Activated CD8-positive, alpha-beta T cell treated with anti-CD3 and anti-CD28 coated beads for 36 hours (primary cell): Measurements from ENCODE around the gene FAM24B. TPM values are rescaled to one million over a fixed set of nuclear protein-coding genes. Genes with fewer than 3 reads are reported as not detected.

Experiments used
- ATAC-seq: fragments of 200-7000 bp; cut with Tn5 transposase; one replicate; pipeline ENCODE4 v1.10.0; 2021; ENCODE audit warnings: mild to moderate bottlenecking, moderate library complexity
- CTCF ChIA-PET: fragments of 350-600 bp; sonication (Branson Sonifier 250); formaldehyde crosslinking; loops from one replicate; lab custom pipeline; 2021; ENCODE audit warnings: antibody characterized with exemption; lab: Charles Lee
- POLR2A ChIA-PET: fragments of 350-600 bp; sonication (Branson Sonifier 250); formaldehyde crosslinking; loops from one replicate; lab custom pipeline; 2021; ENCODE audit warnings: antibody characterized with exemption; lab: Charles Lee
- DNase-seq: peaks from one replicate; pipeline ENCODE4 v3.0.0-alpha.2; 2020
- H3K27ac Mint-ChIP-seq: one replicate; pipeline ENCODE4 v1.8.0; 2021; ENCODE audit warnings: mild to moderate bottlenecking, mixed read lengths
- H3K27me3 Mint-ChIP-seq: one replicate; pipeline ENCODE4 v1.8.0; 2021; ENCODE audit warnings: mixed read lengths
- H3K36me3 Mint-ChIP-seq: one replicate; pipeline ENCODE4 v1.8.0; 2021; ENCODE audit warnings: low read depth, mixed read lengths
- H3K4me1 Mint-ChIP-seq: one replicate; pipeline ENCODE4 v1.8.0; 2021; ENCODE audit warnings: low read depth, mixed read lengths
- H3K4me3 Mint-ChIP-seq: one replicate; pipeline ENCODE4 v1.8.0; 2021; ENCODE audit warnings: mild to moderate bottlenecking, moderate library complexity, mixed read lengths
- H3K9me3 Mint-ChIP-seq: one replicate; pipeline ENCODE4 v1.8.0; 2021; ENCODE audit warnings: mixed read lengths
- intact Hi-C: fragments of 100-400 bp; cut with micrococcal nuclease; formaldehyde crosslinking; loops from one replicate; pipeline ENCODE4 v1.10.0; 2022
- total RNA-seq, 2 experiments: library from RNA; stranded (reverse); gene quantifications; one replicate each; pipeline ENCODE4 v1.2.3, GENCODE V29; 2021
- TF ChIP-seq, protein P1 (sequence below): fragments of 200-600 bp; IDR thresholded peaks from one replicate; pipeline ENCODE4 v1.8.0; 2022; ENCODE audit warnings: antibody characterized with exemption, mild to moderate bottlenecking

FAM24B gene
- total RNA-seq, 2 experiments from 2014 or later: 9.0 to 10.6 TPM

DNA sequence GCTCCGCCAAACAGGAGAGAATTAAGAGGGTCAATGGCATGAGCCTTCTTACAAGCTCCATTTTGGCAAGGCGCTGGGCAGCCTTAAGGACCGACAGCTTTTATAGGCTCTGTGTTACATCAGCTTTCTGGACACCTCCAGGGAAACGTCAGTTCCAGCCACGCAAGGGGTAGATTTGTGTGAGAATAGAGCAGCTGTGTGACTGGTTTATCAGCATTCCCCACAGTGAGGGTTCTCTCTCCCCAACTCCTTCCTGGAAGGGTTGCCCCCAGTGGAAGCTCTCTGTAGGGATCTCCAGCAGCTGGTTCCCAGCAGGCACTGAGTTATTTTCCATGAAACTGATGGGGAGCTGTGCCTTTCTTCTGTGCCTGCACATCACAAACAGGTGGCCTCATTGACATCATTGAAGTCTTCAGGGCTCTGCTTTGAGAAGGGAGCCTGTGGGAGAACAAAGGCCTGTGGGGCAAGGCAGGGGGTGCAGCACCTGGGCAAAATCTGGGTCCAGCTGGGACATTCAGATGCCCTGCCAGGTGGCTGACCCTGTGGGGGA, 33.5 kb downstream of the FAM24B start, which contains the start of gene CUZD1:
Gene CUZD1 (minus strand): TSS at position 75 of the 550 bp plus-strand sequence. CDS start 14 bp downstream, at position 61.
- TF ChIP-seq, protein P1, sequence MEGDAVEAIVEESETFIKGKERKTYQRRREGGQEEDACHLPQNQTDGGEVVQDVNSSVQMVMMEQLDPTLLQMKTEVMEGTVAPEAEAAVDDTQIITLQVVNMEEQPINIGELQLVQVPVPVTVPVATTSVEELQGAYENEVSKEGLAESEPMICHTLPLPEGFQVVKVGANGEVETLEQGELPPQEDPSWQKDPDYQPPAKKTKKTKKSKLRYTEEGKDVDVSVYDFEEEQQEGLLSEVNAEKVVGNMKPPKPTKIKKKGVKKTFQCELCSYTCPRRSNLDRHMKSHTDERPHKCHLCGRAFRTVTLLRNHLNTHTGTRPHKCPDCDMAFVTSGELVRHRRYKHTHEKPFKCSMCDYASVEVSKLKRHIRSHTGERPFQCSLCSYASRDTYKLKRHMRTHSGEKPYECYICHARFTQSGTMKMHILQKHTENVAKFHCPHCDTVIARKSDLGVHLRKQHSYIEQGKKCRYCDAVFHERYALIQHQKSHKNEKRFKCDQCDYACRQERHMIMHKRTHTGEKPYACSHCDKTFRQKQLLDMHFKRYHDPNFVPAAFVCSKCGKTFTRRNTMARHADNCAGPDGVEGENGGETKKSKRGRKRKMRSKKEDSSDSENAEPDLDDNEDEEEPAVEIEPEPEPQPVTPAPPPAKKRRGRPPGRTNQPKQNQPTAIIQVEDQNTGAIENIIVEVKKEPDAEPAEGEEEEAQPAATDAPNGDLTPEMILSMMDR: no peak
- DNase-seq (no peak), ATAC-seq (no peak)
- H3K9me3 Mint-ChIP-seq: peaks cover 3% of the 10 kb centered on the region
- no peak within 1 kb of the TSS for H3K27ac Mint-ChIP-seq
- H3K4me1 Mint-ChIP-seq: no peaks in the 10 kb centered on the region
- POLR2A ChIA-PET: no interaction called here
- CTCF ChIA-PET: no interaction called here
- no peaks in the 10 kb centered on the region for H3K27me3 Mint-ChIP-seq
- peaks cover 44% of the 10 kb centered on the region for H3K36me3 Mint-ChIP-seq
- intact Hi-C loops: no loop called here
- no peak within 1 kb of the TSS for H3K4me3 Mint-ChIP-seq

DNA sequence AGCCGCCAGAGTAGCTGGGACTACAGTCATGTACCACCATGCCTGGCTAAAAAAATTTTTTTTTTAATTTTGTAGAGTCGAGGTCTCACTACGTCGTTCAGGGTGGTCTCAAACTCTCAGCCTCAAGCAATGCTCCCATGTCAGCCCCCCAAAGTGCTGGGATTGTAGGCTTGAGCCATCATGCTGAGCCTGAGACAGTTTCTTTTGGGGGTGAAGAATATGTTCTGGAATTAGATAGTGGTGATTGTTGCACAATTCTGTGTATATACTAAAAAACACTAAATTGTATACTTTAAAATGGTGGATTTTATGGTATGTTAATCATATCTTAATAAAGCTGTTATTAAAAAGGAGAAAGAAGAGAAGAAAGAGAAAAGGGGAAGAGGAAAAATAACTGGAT, 35.2 kb downstream of the FAM24B start:
- Mint-ChIP-seq H3K36me3 (peaks cover 36% of the 10 kb centered on the region), H3K9me3 (peaks cover 3% of the 10 kb centered on the region), H3K27me3 (no peaks in the 10 kb centered on the region), H3K27ac (no peak overlapping the region), H3K4me3 (no peak overlapping the region), H3K4me1 (no peaks in the 10 kb centered on the region)
- ChIA-PET POLR2A (no interaction called here), CTCF (no interaction called here)
- TF ChIP-seq, protein P1: no peak
- intact Hi-C loops: no loop called here
- ATAC-seq: no peak
- no peak for DNase-seq

DNA sequence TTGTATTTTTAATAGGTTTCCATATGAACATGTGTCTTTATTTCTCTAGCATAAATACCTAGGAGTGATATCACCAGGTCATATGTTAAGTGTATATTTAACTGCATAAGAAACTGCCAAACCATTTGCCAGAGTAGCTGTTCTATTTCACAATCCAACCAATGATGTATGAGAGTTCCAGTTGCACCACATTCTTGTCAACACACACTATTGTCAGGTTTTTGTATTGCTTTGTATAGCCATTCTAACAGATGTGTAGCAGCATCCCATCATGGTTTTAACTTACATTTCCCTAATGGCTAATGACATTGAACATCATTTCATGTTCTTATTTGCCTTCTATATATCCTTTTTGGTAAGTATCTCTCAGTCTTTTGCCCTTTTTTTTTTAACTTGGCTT, 37.8 kb downstream of the FAM24B start:
- ATAC-seq: no peak
- CTCF ChIA-PET: no interaction called here
- DNase-seq: no peak
- Mint-ChIP-seq H3K4me1 (no peaks in the 10 kb centered on the region), H3K27ac (no peak overlapping the region), H3K36me3 (peaks cover 47% of the 10 kb centered on the region), H3K27me3 (no peaks in the 10 kb centered on the region), H3K9me3 (peaks cover 3% of the 10 kb centered on the region), H3K4me3 (no peak overlapping the region)
- TF ChIP-seq, protein P1: no peak
- intact Hi-C loops: no loop called here
- POLR2A ChIA-PET: no interaction called here

DNA sequence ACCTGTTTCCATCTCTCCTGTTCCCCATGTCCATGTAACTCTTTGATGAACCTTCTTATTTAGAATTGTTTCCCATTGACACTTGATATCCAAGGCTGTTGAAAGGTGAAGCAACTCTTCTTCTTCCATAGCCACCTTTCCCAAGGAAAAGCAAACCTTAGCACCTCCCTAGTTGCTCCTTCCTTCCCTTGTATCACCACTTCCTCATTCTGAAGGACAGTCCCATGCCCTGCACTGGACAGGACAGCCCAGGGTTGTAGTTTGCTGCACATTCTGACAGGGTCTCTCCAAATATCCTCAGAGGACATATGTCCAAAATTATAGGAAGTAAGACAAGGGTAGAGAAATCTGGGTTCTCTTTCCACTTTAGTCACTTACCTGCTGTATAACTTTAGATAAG, 39.9 kb downstream of the FAM24B start:
- no peak for ATAC-seq

DNA sequence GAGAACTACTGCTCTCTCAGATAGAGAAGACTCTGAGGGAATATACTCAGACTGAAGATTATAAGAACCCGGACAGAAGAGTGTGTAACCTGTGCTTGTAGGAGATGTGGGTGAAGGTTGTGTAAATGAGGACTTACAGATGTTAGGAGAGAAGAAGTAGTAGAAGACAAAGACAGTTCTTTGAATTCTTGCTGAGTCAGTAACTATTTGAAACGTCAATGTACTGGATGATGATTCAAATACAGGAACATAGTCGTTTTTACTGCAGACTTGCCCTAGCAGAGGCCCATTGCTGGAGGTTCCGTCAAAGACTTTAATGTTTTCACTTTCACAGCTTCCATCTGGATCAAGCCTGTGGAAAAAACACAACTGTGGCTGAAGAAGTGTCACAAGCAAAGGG, 40.5 kb downstream of the FAM24B start:
- Mint-ChIP-seq H3K4me3 (no peak overlapping the region), H3K27ac (no peak overlapping the region), H3K27me3 (no peaks in the 10 kb centered on the region), H3K4me1 (no peaks in the 10 kb centered on the region), H3K9me3 (peaks cover 1% of the 10 kb centered on the region), H3K36me3 (peaks cover 46% of the 10 kb centered on the region)
- TF ChIP-seq, protein P1: no peak
- no peak for DNase-seq
- ChIA-PET POLR2A (no interaction called here), CTCF (no interaction called here)
- intact Hi-C loops: no loop called here
- no peak for ATAC-seq

More for the DNA sequence above, 39.9 kb downstream of the FAM24B start:
- Mint-ChIP-seq H3K36me3 (peaks cover 47% of the 10 kb centered on the region), H3K9me3 (peaks cover 1% of the 10 kb centered on the region), H3K27me3 (no peaks in the 10 kb centered on the region), H3K4me3 (no peak overlapping the region), H3K4me1 (no peaks in the 10 kb centered on the region), H3K27ac (no peak overlapping the region)
- ChIA-PET POLR2A (no interaction called here), CTCF (no interaction called here)
- intact Hi-C loops: no loop called here
- TF ChIP-seq, protein P1: no peak
- no peak for DNase-seq
